DOHH2 (cell line): ENCODE results near the gene SCLT1.

Source experiments
- H3F3A ChIP-seq: fragments of 200-600 bp; sonication (generic), shearing (Covaris generic); 2 replicates; pipeline ENCODE4 v1.6.0; 2016; ENCODE audit warnings: antibody characterized with exemption, mild to moderate bottlenecking; ENCODE audit not compliant: control insufficient read depth, insufficient read depth
- H3K27ac ChIP-seq: fragments of 200-600 bp; sonication (generic); 2 replicates; pipeline ENCODE4 v1.5.1; 2014; ENCODE audit warnings: low read depth, mild to moderate bottlenecking, low read length, moderate library complexity
- H3K27me3 ChIP-seq: fragments of 200-600 bp; sonication (generic); 2 replicates; pipeline ENCODE4 v1.6.1; 2014; ENCODE audit warnings: mild to moderate bottlenecking, low read length, mixed read lengths; ENCODE audit not compliant: control insufficient read depth
- H3K36me3 ChIP-seq: fragments of 200-600 bp; sonication (generic); 2 replicates; pipeline ENCODE4 v1.6.1; 2014; ENCODE audit warnings: mild to moderate bottlenecking, low read length, moderate library complexity, mixed read lengths; ENCODE audit not compliant: control insufficient read depth
- H3K4me1 ChIP-seq: fragments of 200-600 bp; sonication (generic); 2 replicates; pipeline ENCODE4 v1.6.1; 2014; ENCODE audit warnings: mild to moderate bottlenecking, low read length, mixed read lengths; ENCODE audit not compliant: control insufficient read depth
- H3K4me2 ChIP-seq: fragments of 200-600 bp; sonication (generic); 2 replicates; pipeline ENCODE4 v1.6.0; 2014; ENCODE audit warnings: mild to moderate bottlenecking, low read length, moderate library complexity
- H3K4me3 ChIP-seq: fragments of 200-600 bp; sonication (generic); 2 replicates; pipeline ENCODE4 v1.5.1; 2014; ENCODE audit warnings: mild to moderate bottlenecking, low read length, mixed read lengths
- H3K79me2 ChIP-seq: fragments of 200-600 bp; sonication (generic); 2 replicates; pipeline ENCODE4 v1.6.1; 2014; ENCODE audit warnings: mild to moderate bottlenecking, low read length, mixed read lengths; ENCODE audit not compliant: control insufficient read depth
- H3K9me2 ChIP-seq: fragments of 200-600 bp; sonication (generic); replicated peaks from 2 replicates; pipeline ENCODE4 v1.6.1; 2014; ENCODE audit warnings: mild to moderate bottlenecking, low read length, mixed read lengths; ENCODE audit not compliant: control insufficient read depth
- H3K9me3 ChIP-seq: fragments of 200-600 bp; sonication (generic); 2 replicates; pipeline ENCODE4 v1.6.1; 2014; ENCODE audit warnings: antibody characterized with exemption, low read length, mixed read lengths; ENCODE audit not compliant: control insufficient read depth, insufficient read depth
- H4K20me1 ChIP-seq: fragments of 200-600 bp; sonication (generic); 2 replicates; pipeline ENCODE4 v1.6.0; 2014; ENCODE audit warnings: low read depth, mild to moderate bottlenecking, antibody characterized with exemption, low read length, moderate library complexity; ENCODE audit not compliant: control insufficient read depth, insufficient read depth
- EZH2phosphoT487 ChIP-seq: fragments of 200-600 bp; sonication (generic); IDR thresholded peaks from 2 replicates; pipeline ENCODE4 v1.6.1; 2017; ENCODE audit warnings: borderline replicate concordance, mild to moderate bottlenecking, antibody characterized with exemption, low read length, moderate library complexity, mixed read lengths
- TF ChIP-seq, protein P1 (sequence below): fragments of 200-600 bp; sonication (generic); IDR thresholded peaks from one replicate; pipeline ENCODE4 v1.5.1; 2014; ENCODE audit warnings: antibody characterized with exemption, mild to moderate bottlenecking, low read depth, low read length; ENCODE audit not compliant: poor library complexity, severe bottlenecking

The SCLT1 gene

DNA sequence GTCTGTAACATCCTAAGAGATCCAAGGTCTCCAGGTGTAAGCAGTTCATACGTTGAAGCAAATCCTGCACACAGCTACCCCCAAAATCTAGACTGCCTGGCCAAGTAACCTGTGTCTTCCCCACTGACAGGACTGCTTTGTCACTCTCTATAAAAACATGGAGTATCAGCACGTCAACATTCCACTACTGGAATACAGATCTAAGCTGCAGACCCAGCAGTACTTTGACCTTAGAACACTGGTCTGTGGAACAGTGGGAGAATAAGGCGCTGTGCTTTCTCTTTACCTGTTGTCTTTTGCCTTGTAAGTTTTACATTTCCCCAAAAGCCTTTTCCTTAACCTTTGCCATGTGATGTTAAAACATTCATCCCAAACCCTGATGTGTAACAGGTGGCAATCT, 146.4 kb downstream of the SCLT1 start:
- Histone ChIP-seq H3K4me2 (no peak overlapping the region), H3K4me3 (no peak overlapping the region), H3K36me3 (peaks cover 12% of the 10 kb centered on the region), H3K9me2 (no peaks in the 10 kb centered on the region), H3K4me1 (no peaks in the 10 kb centered on the region), H3K9me3 (no peaks in the 10 kb centered on the region), H4K20me1 (no peaks in the 10 kb centered on the region), H3F3A (no peaks in the 10 kb centered on the region), H3K27me3 (no peaks in the 10 kb centered on the region), H3K79me2 (no peaks in the 10 kb centered on the region), H3K27ac (no peak overlapping the region)
- TF ChIP-seq, protein P1, sequence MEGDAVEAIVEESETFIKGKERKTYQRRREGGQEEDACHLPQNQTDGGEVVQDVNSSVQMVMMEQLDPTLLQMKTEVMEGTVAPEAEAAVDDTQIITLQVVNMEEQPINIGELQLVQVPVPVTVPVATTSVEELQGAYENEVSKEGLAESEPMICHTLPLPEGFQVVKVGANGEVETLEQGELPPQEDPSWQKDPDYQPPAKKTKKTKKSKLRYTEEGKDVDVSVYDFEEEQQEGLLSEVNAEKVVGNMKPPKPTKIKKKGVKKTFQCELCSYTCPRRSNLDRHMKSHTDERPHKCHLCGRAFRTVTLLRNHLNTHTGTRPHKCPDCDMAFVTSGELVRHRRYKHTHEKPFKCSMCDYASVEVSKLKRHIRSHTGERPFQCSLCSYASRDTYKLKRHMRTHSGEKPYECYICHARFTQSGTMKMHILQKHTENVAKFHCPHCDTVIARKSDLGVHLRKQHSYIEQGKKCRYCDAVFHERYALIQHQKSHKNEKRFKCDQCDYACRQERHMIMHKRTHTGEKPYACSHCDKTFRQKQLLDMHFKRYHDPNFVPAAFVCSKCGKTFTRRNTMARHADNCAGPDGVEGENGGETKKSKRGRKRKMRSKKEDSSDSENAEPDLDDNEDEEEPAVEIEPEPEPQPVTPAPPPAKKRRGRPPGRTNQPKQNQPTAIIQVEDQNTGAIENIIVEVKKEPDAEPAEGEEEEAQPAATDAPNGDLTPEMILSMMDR = no peak
- no peak for TF ChIP-seq EZH2phosphoT487

DNA sequence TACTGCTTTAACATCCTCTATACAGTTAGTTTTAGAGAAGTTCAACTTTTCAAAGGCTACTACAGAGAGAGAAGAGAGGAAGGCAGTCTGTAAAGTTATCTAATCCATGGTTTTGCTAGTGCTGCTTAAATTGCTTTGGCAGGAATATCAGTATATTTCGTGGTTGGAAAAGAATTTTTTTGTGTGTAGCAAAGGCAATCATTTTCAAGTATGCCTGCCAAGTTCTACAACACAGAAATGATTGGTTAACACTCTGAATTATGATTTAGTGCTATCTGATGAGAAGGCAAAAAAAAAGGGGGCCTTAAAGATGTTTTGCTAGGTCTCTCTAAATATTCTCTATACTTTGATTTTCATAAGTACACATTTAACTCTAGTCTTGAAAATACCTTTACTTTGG, 150.7 kb downstream of the SCLT1 start:
- no peaks in the 10 kb centered on the region for H3K9me3 ChIP-seq
- H3K27ac ChIP-seq = no peak overlapping the region
- H3K4me1 ChIP-seq = no peaks in the 10 kb centered on the region
- no peaks in the 10 kb centered on the region for H4K20me1 ChIP-seq
- H3K4me2 ChIP-seq = no peak overlapping the region
- H3K27me3 ChIP-seq = no peaks in the 10 kb centered on the region
- TF ChIP-seq EZH2phosphoT487 = no peak
- TF ChIP-seq, protein P1 = no peak
- H3K79me2 ChIP-seq = no peaks in the 10 kb centered on the region
- H3K36me3 ChIP-seq = peaks cover 12% of the 10 kb centered on the region
- no peaks in the 10 kb centered on the region for H3K9me2 ChIP-seq
- no peaks in the 10 kb centered on the region for H3F3A ChIP-seq
- H3K4me3 ChIP-seq = no peak overlapping the region

DNA sequence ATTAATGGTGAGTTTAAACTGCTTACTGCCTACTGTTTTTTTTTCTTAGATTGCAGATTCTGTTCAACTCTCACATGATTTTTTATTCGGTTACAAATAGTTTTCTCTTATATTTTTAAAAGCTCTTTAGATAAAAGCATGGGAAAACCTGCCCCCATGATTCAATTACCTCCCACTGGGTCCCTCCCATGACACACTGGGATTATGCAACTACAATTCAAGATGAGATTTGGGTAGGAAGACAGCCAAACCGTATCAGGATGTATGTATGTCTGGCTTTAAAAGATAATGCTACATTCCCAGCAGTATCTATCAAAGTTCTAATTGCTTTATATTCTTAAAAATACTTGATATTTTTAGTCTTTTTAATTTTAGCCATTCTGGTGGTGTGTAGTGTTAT, 152.4 kb downstream of the SCLT1 start:
- no peaks in the 10 kb centered on the region for H3K27me3 ChIP-seq
- H3K4me2 ChIP-seq = no peak overlapping the region
- H3K9me2 ChIP-seq = no peaks in the 10 kb centered on the region
- no peaks in the 10 kb centered on the region for H4K20me1 ChIP-seq
- peaks cover 8% of the 10 kb centered on the region for H3K36me3 ChIP-seq
- H3K4me1 ChIP-seq = no peaks in the 10 kb centered on the region
- no peaks in the 10 kb centered on the region for H3F3A ChIP-seq
- H3K9me3 ChIP-seq = no peaks in the 10 kb centered on the region
- no peak overlapping the region for H3K4me3 ChIP-seq
- no peak overlapping the region for H3K27ac ChIP-seq
- no peaks in the 10 kb centered on the region for H3K79me2 ChIP-seq
- TF ChIP-seq EZH2phosphoT487 = no peak
- TF ChIP-seq, protein P1 = no peak

GRCh38 chr4:128930051-128930450, 163.3 kb downstream of the SCLT1 start:
- Histone ChIP-seq H3K4me3 (no peak overlapping the region), H3K4me1 (no peaks in the 10 kb centered on the region), H3K27ac (no peak overlapping the region), H3K27me3 (no peaks in the 10 kb centered on the region), H3K36me3 (no peaks in the 10 kb centered on the region; the same call in 1 of the 2 replicates), H3K9me3 (no peaks in the 10 kb centered on the region), H3K79me2 (no peaks in the 10 kb centered on the region), H4K20me1 (no peaks in the 10 kb centered on the region), H3K4me2 (no peak overlapping the region), H3F3A (no peaks in the 10 kb centered on the region), H3K9me2 (no peaks in the 10 kb centered on the region)
- TF ChIP-seq, protein P1 = no peak
- no peak for TF ChIP-seq EZH2phosphoT487
